ENCODE measurements around the gene TLN1.

Gene TLN1

GRCh38 chr9:35665471-35665818 is 66.5 kb downstream of the TLN1 start:
- no peak for DNase-seq

GRCh38 chr9:35664531-35665470 is 67.2 kb downstream of the TLN1 start, which contains the start of gene ARHGEF39:
TSS of gene ARHGEF39 (minus strand) at chr9:35665195. CDS start at chr9:35665169, 26 bp downstream.
- peak in 50 of 56 donors; percentile 13 to 78 (median 46) for DNase-seq

GRCh38 chr9:35662437-35662836 is 69.6 kb downstream of the TLN1 start:
- DNase-seq = no peak

GRCh38 chr9:35661756-35662350 is 70.1 kb downstream of the TLN1 start:
- DNase-seq = no peak

- peak in 6 of 56 donors; percentile 4 to 26 (median 12) for DNase-seq
Observed at GRCh38 chr9:35660966-35661415, 71.0 kb downstream of the TLN1 start.

- DNase-seq = no peak
Observed at GRCh38 chr9:35659340-35659739, 72.7 kb downstream of the TLN1 start.

- peak in 7 of 56 donors; percentile 10 to 39 (median 22) for DNase-seq
Observed at GRCh38 chr9:35658968-35659220, 73.1 kb downstream of the TLN1 start.

- DNase-seq = peak in 54 of 56 donors; percentile 32 to 91 (median 78)
Observed at GRCh38 chr9:35658137-35658967, 73.6 kb downstream of the TLN1 start, which contains the start of gene CCDC107. TSS of gene CCDC107 (plus strand) at chr9:35658292. CDS start at chr9:35658380, 88 bp downstream.

- peak; percentile 62 to 100 (median 94) for DNase-seq
Observed at GRCh38 chr9:35657546-35658136, 74.4 kb downstream of the TLN1 start, which contains the start of gene RMRP. TSS of gene RMRP (minus strand) at chr9:35658019.

GRCh38 chr9:35656831-35657545 is 75.0 kb downstream of the TLN1 start:
- DNase-seq = peak in 4 of 56 donors; percentile 49 to 58 (median 54)

GRCh38 chr9:35656348-35656747 is 75.6 kb downstream of the TLN1 start:
- DNase-seq = no peak

- DNase-seq = no peak
Observed at GRCh38 chr9:35653611-35654010, 78.4 kb downstream of the TLN1 start.

- DNase-seq = no peak
Observed at GRCh38 chr9:35652829-35653209, 79.2 kb downstream of the TLN1 start.

- no peak for DNase-seq
Observed at GRCh38 chr9:35651956-35652828, 79.8 kb downstream of the TLN1 start.

GRCh38 chr9:35650341-35651158 is 81.4 kb downstream of the TLN1 start, which contains the start of gene SIT1:
TSS of gene SIT1 (minus strand) at chr9:35650931. CDS start at chr9:35650853, 78 bp downstream.
- no peak for DNase-seq

GRCh38 chr9:35649431-35650340 is 82.3 kb downstream of the TLN1 start:
- DNase-seq = peak in 7 of 56 donors; percentile 12 to 39 (median 19)
